Pancreas (tissue), 10 donors: ENCODE data around the gene RNF8. TPM values are rescaled to one million over a fixed set of nuclear protein-coding genes. Genes with fewer than 3 reads are reported as not detected.

Source experiments
- ATAC-seq, 4 donors: fragments of 200-7000 bp; cut with Tn5 transposase; one replicate each; pipeline versions ENCODE4 v1.8.0 to v1.9.1; 2020; ENCODE audit warnings: mild to moderate bottlenecking in 4 of 4, moderate library complexity in 4 of 4
- DNase-seq, 6 donors: peaks; one replicate each; pipeline ENCODE4 v3.0.0-alpha.2; 2020
- FAIRE-seq: peaks from 2 replicates; lab custom pipeline; 2012; peaks lifted over from hg19 to GRCh38; lab: Jason Lieb, UNC
- H3K27ac ChIP-seq, 4 donors: fragments of 200-600 bp; sonication (generic); 1 replicate in 3 of 4; 2 replicates in 1 of 4; pipeline versions ENCODE4 v1.5.0 to v1.8.0; 2020
- H3K27me3 ChIP-seq, 4 donors: fragments of 200-600 bp; one replicate each; pipeline ENCODE4 v1.8.0; 2021
- H3K36me3 ChIP-seq, 3 donors: fragments of 200-600 bp; sonication (generic) in 1 of 3; one replicate each; pipeline versions ENCODE4 v1.5.0 to v1.8.0; 2020 to 2021
- H3K4me1 ChIP-seq, 3 donors: fragments of 200-600 bp; one replicate each; pipeline ENCODE4 v1.8.0; 2021
- H3K4me3 ChIP-seq, 4 donors: fragments of 200-600 bp; sonication (generic) in 2 of 4; one replicate each; pipeline versions ENCODE4 v1.5.0 to v1.8.0; 2020 to 2021
- H3K9me3 ChIP-seq, 4 donors: fragments of 200-600 bp; one replicate each; pipeline ENCODE4 v1.8.0; 2021
- WGBS, 2 donors: extraction: QIAGEN DNeasy Blood & Tissue Kit; methylation state at CpG; one replicate each; pipeline ENCODE4 v1.1.7; 2013; 5-methylcytosine and 5-hydroxymethylcytosine counted together
- intact Hi-C, 3 donors: fragments of 100-400 bp; cut with DNase I; formaldehyde crosslinking; loops; one replicate each; pipeline versions ENCODE4 v1.11.1 to v1.14.2; 2022
- polyA plus RNA-seq, 2 donors: library from polyadenylated mRNA; stranded (reverse); fragments of 200-250 nt; gene quantifications; one replicate each; pipeline ENCODE4 v1.2.3, GENCODE V29; 2013
- total RNA-seq, 6 donors: library from RNA; stranded (reverse); fragmentation: NEBNext Ultra II Directional in 4 of 6; extraction: Animal tissue kit (Norgen Biotek cat#: 25700) in 4 of 6; gene quantifications; one replicate each; pipeline versions ENCODE4 v1.2.1 to v1.2.4, GENCODE V29; 2021 to 2023
- TF ChIP-seq, protein P1 (sequence below), 4 donors: fragments of 200-600 bp; sonication (generic) in 3 of 4; IDR thresholded peaks; one replicate each; pipeline versions ENCODE4 v1.5.0 to v1.8.0; 2021; ENCODE audit warnings: antibody characterized with exemption in 4 of 4
- donor health status: healthy with polysubstance abuse.
- donor health status: DM: no; HTN: no; CAD: no; lungs with moderate emphysema.
- donor health status: DM: no; HTN: no; CAD: no.
- donor health status: control.
- donor health status: control.
- donor health status: Bipolar disorder and iron deficiency.
- donor health status: DM: yes; HTN: yes; CAD: no.
- donor health status: DM: no; HTN: no; CAD: no.
- donor health status: DM: no; HTN: no; CAD: no.
- donor health status: DM: yes; HTN: yes; CAD: no.

The RNF8 gene
- total and polyA plus RNA-seq, 8 donors = 3.9 to 8.5 (median 5.9) TPM

DNA sequence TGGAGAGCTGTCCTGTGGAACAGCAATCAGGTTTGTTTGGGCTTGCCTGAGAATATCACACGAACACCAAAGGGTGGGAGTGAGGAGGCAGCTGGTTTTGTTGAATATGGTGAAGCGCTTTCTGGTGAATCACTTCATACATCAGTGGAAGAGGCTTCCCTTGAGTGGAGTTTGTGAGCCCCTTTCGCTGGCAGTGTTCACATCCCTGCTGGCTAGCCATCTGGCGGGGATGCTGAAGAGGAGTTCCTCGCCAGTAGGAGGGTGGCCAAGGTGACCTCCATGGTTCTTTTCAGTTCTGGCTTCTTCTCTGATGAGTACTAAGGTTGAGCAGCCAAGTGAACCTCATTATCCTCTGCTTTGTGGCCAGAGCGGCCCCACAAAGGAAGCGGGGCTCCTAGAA, 37.7 kb upstream of the RNF8 start:
- 96 to 97% methylated on average over 7 of the region's 7 CpGs for WGBS, 2 donors
- no peak for DNase-seq
- no peaks in the 10 kb centered on the region for H3K4me1 ChIP-seq

DNA sequence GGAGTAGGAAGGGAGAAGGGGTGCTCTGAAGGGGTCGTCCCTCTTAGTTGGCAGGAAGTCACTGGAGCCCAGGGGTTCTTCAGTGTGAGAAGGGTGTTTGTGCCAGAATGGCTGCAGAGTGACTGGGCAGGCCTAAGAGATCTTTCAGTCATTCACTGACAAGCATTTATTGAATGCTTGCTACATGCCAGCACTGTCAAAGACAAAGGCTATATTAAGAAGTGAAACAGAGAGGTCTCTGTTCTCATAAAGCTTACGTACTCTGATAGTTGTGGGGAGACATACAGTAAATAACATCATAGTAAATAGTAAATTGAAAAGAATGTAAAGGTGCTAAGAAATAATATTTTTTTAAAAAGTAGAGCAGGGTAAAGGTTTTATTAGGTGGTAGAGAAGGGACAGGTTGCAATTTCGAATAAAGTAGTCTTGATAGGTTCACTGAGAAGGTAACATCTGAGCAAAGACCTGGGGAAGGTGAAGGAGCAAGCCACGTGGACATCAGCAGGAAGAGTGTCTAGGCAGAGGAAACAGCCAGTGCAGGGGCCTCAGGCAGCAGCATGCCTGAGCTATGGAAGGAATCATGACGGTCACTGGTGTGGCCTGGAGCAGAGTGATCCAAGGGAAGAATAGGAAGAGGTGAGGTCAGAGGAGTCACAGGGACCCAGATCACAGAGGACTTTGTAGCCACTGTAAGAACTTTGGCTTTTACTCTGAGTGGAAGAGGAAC, 36.3 kb upstream of the RNF8 start:
- Histone ChIP-seq H3K27me3 (no peaks in the 10 kb centered on the region), H3K36me3 (peaks cover 3 to 64% (median 8%) of the 10 kb centered on the region in 3 donors), H3K4me1 (no peaks in the 10 kb centered on the region), H3K27ac (no peak overlapping the region), H3K4me3 (no peak overlapping the region), H3K9me3 (no peaks in the 10 kb centered on the region)
- DNase-seq (no peak), FAIRE-seq (no peak), ATAC-seq (no peak)
- TF ChIP-seq, protein P1, sequence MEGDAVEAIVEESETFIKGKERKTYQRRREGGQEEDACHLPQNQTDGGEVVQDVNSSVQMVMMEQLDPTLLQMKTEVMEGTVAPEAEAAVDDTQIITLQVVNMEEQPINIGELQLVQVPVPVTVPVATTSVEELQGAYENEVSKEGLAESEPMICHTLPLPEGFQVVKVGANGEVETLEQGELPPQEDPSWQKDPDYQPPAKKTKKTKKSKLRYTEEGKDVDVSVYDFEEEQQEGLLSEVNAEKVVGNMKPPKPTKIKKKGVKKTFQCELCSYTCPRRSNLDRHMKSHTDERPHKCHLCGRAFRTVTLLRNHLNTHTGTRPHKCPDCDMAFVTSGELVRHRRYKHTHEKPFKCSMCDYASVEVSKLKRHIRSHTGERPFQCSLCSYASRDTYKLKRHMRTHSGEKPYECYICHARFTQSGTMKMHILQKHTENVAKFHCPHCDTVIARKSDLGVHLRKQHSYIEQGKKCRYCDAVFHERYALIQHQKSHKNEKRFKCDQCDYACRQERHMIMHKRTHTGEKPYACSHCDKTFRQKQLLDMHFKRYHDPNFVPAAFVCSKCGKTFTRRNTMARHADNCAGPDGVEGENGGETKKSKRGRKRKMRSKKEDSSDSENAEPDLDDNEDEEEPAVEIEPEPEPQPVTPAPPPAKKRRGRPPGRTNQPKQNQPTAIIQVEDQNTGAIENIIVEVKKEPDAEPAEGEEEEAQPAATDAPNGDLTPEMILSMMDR (IDR thresholded peaks at IDR 0.05) = no peak
- WGBS, 2 donors = 84 to 93% methylated on average over 5 of the region's 5 CpGs
- intact Hi-C loops = no loop called here

More for the DNA sequence above, 37.7 kb upstream of the RNF8 start:
- FAIRE-seq = no peak
- intact Hi-C loops = no loop called here
- no peaks in the 10 kb centered on the region for H3K9me3 ChIP-seq
- H3K27me3 ChIP-seq = no peaks in the 10 kb centered on the region
- H3K4me3 ChIP-seq = no peak overlapping the region
- no peak for ATAC-seq
- no peak overlapping the region for H3K27ac ChIP-seq
- TF ChIP-seq, protein P1 (IDR thresholded peaks at IDR 0.05) = no peak
- H3K36me3 ChIP-seq = peaks cover 3 to 52% (median 8%) of the 10 kb centered on the region in 3 donors

DNA sequence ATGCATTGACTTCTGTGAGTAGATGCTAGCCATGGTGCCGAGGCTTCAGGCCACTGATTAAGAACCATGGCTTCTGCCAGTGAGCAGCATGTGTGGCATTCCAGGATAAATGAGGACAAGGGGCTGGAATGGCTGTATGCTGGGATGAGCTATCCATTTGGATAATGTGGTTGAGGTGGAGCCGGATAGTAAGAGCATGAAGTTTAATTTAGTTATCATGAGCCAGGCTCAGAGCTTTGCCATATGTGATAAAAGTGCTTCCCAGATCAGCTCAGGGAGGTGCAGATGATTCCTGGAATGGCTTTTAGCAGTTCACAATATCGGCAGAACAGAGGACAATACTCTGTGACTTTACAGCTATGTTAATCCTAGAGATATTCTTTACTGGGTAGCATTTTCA, 34.6 kb upstream of the RNF8 start:
- Histone ChIP-seq H3K4me1 (no peaks in the 10 kb centered on the region), H3K4me3 (no peak overlapping the region), H3K36me3 (peaks cover 3 to 56% (median 8%) of the 10 kb centered on the region in 3 donors), H3K27ac (no peak overlapping the region), H3K27me3 (no peaks in the 10 kb centered on the region), H3K9me3 (no peaks in the 10 kb centered on the region)
- DNase-seq (no peak), ATAC-seq (no peak), FAIRE-seq (no peak)
- WGBS, 2 donors = 83 to 88% methylated on average over 3 of the region's 3 CpGs
- TF ChIP-seq, protein P1 (IDR thresholded peaks at IDR 0.05) = no peak
- intact Hi-C loops = no loop called here

DNA sequence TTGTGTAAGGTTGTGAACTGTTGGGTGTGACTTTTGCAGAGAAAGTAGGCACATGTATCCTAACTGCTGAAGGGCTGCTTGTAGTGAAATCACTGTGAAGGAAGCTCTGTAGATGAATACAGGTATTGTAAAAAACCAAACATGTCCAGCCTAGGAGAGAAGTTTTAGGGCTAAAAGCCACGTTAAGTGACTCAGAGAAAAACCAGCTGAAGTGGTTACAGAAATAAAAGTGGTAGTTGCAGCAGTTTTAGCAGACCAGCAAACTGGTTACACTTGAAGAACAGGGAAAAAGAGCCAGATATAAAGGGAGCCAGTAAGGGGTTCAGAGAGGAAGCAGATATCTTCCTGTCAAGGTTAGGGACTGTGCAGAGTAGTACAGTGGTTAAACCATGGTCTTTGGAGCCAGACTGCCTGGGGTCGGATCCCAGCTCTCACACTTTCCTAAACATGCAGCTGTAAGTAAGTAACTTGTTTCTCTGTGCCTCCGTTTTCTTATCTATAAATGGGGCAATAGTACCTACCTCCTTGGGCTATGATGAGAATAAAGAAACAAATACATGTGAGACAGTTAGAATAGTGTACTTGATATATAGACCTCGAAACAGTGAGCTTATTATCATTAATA, 33.8 kb upstream of the RNF8 start:
- no peaks in the 10 kb centered on the region for H3K9me3 ChIP-seq
- DNase-seq (no peak), ATAC-seq (no peak), FAIRE-seq (no peak)
- TF ChIP-seq, protein P1 (IDR thresholded peaks at IDR 0.05) = no peak
- intact Hi-C loops = loop anchor here in 1 of 3 donors (5.0 kb wide), 1 partner anchor 372 kb away; no protein-coding TSS in a partner anchor
- no peaks in the 10 kb centered on the region for H3K27me3 ChIP-seq
- WGBS, 2 donors = 87 to 90% methylated on average over 4 of the region's 4 CpGs
- H3K27ac ChIP-seq = no peak overlapping the region
- peaks cover 3 to 56% (median 8%) of the 10 kb centered on the region in 3 donors for H3K36me3 ChIP-seq
- H3K4me1 ChIP-seq = no peaks in the 10 kb centered on the region
- no peak overlapping the region for H3K4me3 ChIP-seq
